Fibroblast of pulmonary artery (primary cell): Measurements from ENCODE around the gene HAO1.

Experiments used
- DNase-seq: peaks from one replicate; pipeline ENCODE4 v3.0.0-alpha.2; 2010; ENCODE audit warnings: low read depth
- H3K4me3 ChIP-seq: replicated peaks from 2 replicates; pipeline ENCODE4 v1.5.1; 2011; ENCODE audit warnings: low read depth, mild to moderate bottlenecking, control low read depth, low read length, moderate library complexity
- CTCF ChIP-seq: IDR thresholded peaks from 2 replicates; pipeline ENCODE4 v1.5.1; 2011; ENCODE audit warnings: mild to moderate bottlenecking, control low read depth, low read length, inconsistent platforms; ENCODE audit errors: missing control alignments

Gene HAO1

DNA sequence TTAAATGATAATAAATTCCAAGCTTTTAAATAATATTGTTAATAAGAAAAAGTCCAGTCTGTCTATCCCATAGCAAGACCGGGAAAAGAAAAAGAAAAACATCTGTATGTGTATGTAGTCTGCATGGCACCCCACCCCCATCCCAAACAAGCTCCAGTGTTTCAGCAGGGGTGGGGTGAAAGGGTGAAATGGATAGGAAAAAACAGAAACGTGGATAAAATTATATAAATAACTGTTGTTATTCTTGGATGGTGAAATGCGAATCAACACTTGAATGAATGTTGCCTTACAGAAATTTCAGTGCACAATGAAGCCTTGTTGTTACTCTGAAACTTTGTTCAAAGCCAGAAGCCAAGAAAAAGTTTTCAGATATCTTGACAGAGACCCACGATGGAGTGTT lies 31.4 kb downstream of the HAO1 start:
- no peak for DNase-seq
- no peak for TF ChIP-seq CTCF
- H3K4me3 ChIP-seq: no peak overlapping the region

GRCh38 chr20:7903429-7903828 lies 36.8 kb downstream of the HAO1 start:
- no peak for DNase-seq
- H3K4me3 ChIP-seq: no peak overlapping the region
- TF ChIP-seq CTCF: no peak

- no peak for DNase-seq
- H3K4me3 ChIP-seq: no peak overlapping the region
- no peak for TF ChIP-seq CTCF
Measured at GRCh38 chr20:7902879-7903278, 37.4 kb downstream of the HAO1 start.

DNA sequence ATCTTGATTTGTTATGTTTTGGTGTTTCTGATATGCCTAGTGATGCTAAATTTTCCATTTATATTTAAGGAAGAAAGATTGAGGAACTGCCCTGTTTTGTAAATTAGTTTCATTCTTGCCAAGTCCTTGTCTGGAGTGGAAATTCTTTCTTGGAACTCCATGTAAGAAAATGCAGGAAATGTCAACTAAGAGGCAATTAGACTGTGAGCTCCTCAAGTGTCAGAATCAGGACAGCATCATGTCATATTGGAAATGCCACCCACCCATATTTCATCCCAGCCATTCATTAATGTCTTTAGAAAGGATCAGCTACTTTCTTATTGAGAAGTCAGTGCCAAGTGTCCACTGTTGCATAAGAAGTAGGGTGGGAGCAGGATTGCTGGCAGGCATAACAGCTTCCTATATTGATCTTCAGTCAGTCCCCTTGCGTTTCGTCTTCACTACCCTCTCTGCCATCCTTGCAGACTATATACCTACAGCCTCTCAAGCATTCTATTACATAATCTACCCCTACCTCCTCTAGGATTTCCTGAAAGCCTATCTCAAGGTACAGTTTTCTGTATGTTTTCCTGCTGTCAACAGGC lies 42.4 kb downstream of the HAO1 start:
- DNase-seq: no peak
- H3K4me3 ChIP-seq: no peak overlapping the region
- no peak for TF ChIP-seq CTCF

DNA sequence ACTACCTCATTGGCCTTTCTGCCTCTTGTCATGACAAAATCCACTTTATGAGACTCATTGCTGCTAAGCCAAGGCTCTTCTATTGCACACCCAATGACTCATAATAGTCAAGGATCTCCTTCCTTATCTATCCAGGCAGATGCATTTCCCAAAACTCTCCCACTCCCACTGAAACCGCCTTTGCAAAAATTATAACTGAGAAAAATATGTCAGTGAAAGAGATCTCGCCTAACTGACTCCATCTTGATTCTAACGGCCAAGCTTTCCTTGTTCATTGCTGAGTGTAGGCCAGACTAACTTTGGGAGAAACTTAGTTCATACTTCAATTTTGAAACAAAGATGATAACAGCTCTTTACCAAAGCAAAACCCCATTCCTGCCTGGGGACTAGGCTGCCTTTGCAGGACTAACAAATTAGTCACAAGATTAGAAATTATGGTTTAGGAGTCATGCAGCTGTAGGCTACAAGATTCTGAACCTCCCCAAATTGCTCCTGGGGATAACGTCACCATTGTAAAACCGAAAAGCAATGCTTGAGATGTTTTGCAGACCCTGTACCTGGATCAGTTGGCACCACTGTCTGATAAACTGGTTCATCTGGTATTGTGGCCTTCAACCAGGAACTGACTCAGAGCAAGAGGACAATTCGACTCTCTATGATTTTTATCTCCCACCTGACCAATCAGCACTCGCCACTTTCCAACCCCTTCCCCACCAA lies 47.1 kb downstream of the HAO1 start:
- DNase-seq: peak; percentile 14
- no peak overlapping the region for H3K4me3 ChIP-seq
- no peak for TF ChIP-seq CTCF

- no peak for DNase-seq
- TF ChIP-seq CTCF: no peak
- H3K4me3 ChIP-seq: no peak overlapping the region
Measured at GRCh38 chr20:7891705-7892104, 48.6 kb downstream of the HAO1 start.

GRCh38 chr20:7889736-7890135 lies 50.5 kb downstream of the HAO1 start:
- H3K4me3 ChIP-seq: no peak overlapping the region
- TF ChIP-seq CTCF: no peak
- DNase-seq: no peak
